ENCODE data around the gene KIF16B.

- TF ChIP-seq CTCF (IDR thresholded peaks at IDR 0.05) (no peak), POLR2A (IDR thresholded peaks at IDR 0.05) (no peak)
These were observed 38.0 kb downstream of the KIF16B start for GRCh38 chr20:16535277-16535676.
